NCI-H82 (cell line): Measurements from ENCODE around the gene FAM47E.

Source experiments
- DNase-seq: peaks from one replicate; lab custom pipeline; 2025; lab: John Stamatoyannopoulos, UW

FAM47E gene, protein sequence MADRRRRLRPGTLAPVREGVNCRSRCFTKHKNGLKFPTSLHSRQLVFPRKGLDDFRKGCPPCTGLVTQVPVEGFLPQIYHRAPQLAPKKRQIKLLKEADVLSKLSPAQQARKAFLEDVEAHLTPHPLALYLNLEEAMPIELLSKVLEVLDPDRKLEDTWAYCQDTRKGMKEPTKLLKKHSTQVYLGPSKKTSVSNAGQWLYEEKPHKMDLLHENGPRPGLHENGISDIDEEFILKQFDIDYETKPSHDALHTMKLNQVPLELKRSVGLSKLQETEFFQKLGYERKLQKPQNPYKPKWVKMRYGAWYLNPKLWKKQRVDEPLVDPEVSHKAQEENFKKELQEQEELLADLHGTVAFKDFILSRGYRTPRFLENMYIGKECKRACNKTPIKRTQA

DNA sequence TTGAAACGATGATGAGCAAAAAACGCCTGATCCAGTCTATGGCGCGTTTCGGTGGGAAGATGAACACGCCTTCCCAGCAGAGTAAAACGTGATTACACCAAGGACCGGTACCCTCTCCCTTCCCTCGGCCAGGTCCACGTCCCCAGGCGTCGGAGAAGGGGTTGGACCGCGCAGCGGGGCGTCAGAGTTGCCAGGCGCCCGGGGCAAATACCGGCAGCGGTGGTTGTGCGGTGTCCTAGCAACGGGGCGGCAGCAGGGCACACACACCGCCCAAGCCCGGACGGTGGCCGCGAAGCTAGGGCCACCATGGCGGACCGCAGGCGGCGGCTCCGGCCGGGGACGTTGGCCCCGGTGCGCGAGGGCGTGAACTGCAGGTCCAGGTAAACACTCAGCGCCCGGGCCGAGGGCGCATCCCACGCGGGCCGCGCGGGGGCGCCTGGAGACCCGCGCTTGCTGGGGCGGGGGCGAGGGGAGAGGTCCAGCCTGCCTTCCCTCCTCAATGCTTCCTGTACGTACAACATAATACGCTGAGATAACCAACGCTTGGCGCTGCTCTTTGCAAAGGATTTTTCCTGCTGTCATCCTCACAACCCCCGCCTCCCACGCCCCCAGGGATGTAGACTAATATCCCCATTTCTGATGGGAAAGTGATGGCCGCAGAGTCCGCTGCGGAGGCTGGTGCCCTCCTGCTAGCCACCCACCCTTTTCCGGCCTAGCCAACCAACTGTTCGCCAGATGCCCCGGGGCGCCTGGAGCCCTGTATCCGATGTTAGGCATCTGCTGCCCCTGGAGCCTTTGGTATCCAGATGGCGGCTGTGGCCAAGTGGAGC lies at the start of gene FAM47E:
Gene FAM47E, plus strand, starts transcription at position 281 of the 830 bp plus-strand sequence. Its CDS starts 26 bp downstream, at position 307.
- peak; percentile 69 for DNase-seq

DNA sequence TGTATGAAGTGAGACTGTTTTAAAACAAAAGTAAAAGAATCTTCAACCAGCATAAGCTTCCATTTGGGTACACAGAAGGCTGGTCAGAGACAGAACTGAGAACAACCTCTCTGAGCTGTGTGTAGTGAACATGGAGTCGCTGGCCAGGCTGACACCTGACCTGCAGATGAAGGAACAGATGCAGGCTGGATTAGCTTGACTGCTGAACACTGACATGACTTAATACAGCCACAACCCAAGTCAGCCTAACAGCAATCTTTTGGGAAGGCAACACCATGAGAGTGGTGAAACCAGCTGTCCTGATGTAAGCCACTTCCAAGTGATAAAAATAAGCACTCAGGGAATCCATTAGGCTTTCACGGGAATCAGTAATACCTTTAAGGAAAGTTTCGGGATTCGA lies 48.0 kb upstream of the FAM47E start:
- DNase-seq: peak; percentile 97

DNA sequence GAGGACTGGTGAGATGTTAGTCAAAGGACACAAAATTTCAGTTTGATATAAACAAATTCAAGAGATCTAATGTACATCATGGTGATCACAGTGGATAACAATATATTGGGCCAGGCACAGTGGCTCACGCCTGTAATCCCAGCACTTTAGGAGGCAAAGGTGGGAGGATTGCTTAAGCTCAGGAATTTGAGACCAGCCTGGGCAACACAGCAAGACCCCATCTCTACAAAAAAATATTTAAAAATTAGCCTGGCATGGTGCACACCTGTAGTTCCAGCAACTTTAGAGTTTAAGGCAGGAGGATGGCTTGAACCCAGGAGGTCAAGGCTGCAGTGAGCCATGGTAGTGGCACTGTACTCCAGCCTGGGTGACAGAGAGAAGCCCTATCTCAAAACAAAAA lies 46.6 kb upstream of the FAM47E start:
- DNase-seq: no peak

DNA sequence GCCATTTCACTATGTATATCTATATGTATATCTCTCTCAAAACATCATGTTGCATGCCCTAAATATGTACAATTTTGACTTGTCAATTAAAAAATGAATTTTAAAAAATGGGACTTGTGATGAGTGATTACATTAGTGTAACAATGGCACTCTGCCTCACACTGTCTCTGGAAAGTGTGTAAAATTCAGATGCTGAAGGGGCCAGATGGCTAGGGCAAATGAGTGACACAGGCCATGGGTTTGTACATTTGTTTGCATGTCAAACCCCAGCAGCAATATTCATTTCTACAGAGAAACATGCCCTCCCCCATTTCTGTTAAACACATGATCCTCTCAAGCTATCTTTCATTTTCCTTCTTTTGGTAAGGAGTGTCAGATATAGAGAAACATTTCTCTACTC lies 46.0 kb upstream of the FAM47E start:
- peak; percentile 48 for DNase-seq

DNA sequence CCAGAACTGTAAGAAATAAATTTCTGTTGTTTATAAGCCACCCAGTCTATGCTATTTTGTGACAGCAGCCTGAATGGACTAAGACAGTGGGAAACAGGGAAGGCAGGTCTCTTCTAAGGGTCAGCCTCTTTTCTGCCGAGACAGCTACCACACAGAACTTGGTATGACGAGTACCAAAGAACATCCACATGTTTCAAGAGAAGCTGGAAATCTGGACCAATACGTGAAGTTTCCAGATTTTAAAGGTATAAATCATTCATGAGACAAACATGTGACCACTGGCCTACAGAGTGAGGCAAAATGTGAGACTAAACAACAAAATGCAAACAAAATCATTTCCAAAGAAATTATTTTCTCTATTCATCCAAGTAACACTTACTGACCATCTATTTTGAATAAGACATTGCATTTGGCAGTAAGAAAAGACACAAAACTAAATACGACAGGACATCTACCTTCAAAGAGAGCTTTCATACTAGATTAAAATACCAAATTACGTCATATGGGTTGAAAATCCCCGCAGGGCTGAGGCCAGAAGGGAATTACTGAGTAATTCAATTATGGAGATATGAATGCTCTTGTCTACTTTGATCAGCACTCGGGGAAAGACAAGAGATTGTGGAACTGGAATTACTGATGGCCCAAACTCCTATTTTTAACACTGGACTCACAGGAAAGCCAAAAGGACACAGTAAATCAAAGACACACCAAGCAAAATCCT lies 45.1 kb upstream of the FAM47E start:
- DNase-seq: peak; percentile 92

DNA sequence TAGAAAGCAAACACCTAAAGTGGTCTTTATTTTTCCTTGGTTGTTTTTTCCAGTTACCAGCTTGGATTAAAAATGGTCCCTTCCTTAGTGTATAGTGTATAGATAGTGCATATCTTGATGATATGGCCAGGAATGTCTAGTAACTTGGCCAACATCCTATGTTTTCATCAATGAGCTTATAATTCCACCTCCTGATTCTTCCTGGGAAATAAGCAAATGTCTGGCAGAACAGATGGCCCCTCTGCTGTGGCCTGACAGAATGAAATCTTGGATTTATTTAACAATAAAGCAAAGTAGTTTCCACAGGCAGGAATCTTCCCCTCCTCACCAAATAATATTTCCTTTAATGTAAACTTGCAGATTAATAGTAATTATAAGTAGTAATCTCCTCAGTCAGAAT lies 44.0 kb upstream of the FAM47E start:
- peak; percentile 70 for DNase-seq

DNA sequence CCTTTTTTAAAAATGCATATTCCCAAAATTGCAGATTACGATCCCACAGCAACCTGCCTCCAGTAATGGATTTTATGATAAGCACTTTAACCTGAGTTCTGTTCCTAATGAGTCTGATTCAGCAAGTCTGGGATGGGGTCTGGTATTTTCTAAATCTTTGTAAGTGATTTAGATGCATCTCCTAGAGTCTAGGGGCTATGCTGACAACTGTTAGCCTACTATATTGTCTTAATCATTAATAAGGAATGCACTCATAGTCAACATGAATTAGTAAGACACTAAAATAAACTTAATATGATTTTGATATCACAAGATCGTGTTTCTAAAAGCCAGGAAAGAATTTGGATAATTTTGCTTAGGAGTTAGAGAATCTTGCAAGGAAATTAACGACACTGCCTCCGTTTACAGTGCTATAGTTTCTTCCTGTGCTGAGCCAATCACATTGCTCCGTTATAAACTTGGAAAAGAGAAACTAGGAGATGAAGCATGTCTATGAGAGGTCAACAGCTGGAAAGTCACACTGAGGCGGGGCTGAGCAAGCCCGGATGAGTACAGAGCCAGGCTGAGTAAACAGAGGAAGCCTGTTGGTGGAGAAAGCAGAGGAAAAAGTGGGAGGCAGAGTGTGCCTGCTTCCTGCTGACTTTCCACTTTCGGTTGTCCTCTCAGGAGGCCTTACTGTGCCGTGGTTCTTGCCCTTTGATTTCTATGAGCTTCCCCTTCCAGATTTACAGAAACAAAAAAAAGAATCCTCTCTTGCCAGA lies 43.3 kb upstream of the FAM47E start:
- peak; percentile 70 for DNase-seq

DNA sequence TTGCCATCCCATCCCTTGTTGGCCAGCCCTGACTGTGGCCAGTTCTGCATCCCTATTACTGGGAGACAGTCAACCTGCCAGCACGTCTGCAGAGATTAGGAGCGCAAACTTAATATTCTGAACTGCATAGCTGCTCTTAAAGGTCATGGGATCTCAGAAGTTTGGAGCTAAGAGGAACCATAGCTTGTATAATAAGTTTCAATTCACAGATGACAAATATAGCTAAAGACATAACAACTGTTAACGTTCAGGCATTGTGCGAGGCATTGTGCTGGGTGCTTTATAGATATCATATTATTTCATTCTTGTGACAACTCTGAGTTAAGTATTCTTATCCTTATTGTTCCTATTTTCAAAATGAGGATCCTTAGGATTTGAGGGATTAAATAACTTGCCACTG lies 41.6 kb upstream of the FAM47E start:
- DNase-seq: peak; percentile 8

DNA sequence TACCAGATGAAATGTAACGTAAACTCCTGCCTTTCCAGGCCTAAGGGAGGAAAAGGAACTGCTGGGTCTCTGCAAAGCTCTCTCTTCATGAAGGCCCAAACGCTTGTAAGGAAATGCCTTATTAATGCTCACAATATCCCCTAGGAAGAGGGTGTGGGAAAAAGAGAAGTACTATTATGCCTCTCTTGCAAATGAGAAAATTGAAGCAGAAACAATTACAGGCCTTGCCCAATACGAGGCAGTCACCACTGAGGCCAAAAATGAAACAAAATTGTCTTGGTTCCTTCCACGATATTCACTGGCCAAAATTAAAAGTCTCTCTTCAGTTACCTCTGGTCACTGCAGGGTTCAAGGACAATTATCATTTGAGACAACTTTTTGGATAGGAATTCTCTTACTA lies 41.1 kb upstream of the FAM47E start:
- no peak for DNase-seq

DNA sequence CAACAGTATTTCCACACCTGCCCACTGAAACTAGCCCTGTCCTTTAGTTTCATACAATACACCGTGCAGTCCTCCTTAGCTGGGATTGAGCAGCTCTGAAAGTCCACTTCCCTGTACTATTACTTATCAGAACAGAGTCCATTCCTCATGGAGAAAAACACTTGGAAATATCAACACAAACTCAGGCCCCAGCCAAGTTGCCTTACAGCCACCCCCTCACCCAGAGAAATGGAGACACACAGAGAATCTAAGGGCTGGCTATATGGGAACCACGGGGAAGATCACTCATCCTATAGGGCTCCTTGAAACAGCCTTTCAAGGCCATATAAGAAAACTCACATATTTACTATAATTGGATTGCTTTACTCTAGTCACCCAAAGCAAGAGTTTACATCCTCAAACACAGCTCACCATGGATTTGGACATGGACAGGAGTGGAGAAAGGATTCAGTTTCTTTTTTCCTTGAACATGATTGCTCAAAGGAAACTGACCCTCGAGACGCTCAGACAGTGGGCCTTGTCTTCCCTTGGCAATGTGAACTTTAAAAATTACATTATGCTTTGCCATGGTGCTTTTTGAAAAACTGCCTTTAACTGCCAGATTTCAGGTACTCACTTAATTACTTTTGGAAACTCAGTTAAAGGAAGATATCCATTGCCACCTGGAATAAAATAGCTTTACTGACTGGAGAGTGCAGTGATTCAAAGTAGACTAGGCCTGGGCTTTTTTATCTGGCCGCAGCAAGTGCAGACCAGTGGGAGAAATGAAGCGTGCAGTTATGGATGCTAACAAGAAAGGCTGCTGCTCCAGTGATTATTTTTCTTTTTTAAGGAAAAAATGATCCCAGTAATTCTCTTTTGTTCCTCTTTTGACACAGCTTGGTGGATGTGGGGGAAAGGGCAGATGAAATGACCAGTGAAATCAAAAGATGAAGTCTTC lies 39.5 kb upstream of the FAM47E start:
- DNase-seq: peak; percentile 38

DNA sequence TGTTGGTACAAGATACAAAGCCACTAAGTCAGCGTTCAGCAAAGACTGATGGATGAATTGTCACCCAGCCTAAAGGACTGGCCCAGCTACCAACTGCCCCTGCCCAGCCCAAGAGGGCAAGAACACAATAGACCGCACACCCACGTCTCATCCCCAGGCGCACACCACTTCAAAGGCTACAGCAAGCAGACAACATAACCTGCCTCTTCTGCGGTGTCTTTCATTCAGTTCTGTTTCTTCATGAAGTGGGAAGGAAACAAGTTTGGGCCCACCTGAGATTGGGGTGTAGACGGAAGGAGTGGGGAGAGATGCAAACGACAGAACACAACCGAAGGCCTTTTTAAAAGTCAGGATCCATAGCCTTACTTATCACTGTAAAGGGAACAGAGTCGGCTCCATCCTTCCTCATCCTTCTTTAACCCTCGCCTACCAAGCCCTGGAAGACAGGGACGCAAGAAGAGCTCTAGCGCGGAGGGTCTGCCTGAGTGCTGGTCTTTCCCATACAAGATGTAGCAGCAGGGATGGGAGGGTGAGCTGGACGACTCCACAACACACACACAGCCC lies 38.6 kb upstream of the FAM47E start:
- peak; percentile 76 for DNase-seq

DNA sequence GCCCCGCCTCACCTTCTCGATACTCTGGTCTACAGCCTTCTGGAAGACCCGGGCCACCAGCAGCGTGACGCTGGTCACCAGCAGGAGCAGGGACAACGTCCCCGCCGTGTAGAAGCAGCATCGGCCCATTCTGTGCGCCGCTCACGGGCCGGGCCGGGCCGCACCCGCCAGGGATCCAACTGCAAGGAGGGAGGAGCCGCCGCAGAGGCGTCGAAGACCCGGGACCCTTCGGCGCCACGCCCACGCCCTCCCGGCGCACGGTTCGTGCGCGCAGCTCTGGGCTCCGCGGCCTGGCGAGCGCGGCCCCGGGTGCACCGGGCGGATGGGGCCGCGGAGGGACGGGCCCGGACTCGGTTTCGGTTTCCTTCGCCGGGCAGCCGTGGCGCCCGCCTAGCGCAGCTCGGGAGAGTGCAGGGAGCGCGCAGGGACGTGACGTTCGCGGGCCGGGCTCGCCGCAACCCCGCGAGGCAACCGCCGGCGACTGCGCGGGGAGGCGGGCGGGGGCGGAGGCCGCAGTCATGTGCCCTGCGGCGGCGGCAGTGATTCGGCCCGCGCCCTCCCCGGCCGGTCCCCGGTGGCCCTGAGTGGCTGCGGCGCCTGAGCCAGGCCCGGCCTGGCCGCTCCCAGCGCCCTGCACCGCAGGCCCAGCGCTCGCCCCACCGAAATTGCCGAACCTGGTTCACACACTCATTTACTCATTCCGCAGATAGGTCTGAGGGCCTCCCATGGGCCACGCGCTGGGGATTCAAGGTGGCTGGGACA lies 37.9 kb upstream of the FAM47E start, which contains the start of gene SCARB2:
Gene SCARB2, minus strand, starts transcription at position 410 of the 762 bp plus-strand sequence. Its CDS starts 281 bp downstream, at position 129.
- peak; percentile 78 for DNase-seq

DNA sequence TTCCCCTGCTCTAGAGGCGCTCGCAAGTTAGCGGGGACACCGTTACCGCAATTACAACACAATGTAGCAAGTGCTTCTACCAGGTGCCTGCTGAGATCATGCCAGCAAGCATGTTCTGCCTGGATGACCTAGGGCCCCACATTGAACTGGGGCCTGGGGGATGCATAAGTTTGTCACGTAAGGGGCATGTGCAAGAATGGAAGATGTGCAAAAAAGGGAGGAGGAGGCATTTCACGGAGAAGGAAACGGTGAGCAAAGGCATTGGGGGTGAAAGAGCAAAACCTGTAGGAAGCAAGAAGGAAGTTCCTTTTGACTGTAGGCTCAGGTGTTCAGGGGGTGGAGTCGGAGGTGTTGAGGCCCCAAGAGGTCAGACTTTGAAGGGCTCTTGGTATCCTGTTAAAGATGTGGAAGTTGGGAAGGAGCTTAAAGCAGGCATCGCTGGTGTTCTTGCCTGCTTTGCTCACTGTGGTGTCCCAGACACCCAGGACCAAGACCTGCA lies 37.3 kb upstream of the FAM47E start:
- peak; percentile 30 for DNase-seq

DNA sequence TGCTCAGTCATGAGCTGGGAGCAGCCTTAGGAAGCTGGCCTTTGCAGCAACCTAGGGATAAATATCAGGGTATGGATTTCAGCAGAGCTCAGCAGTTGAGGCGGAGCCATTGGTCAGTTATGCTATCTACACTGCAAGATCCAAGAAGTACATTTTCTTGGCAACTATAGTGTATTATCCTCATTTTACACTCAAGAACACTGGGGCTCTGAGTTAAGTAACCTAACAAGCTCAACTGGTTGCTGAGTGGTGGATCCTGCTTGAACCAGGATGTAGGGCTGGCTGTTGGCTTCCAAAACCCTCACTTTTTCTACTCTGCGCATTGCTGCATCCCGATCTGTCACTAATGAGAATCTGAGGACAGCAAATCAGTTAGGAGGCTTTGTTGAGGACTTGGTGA lies 36.4 kb upstream of the FAM47E start:
- DNase-seq: no peak

DNA sequence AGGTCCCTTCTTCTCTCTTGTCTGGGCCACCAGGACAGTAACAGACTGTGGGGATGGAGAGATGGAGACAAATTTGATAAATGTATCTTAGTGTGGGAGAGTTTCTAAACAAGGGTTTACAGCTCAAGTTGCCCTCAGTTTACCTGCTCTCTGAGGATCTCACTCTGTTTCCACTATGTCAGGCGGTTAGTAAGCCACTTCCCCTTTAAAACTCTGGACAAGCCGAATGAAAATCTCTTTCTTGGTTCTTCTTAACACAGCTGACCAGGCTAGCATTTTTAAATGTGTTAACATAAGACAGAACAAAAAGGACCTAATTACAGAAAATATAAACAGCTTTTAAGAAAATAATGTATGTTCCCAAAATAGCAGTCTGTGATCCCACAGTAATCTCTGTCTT lies 35.0 kb upstream of the FAM47E start:
- DNase-seq: no peak

DNA sequence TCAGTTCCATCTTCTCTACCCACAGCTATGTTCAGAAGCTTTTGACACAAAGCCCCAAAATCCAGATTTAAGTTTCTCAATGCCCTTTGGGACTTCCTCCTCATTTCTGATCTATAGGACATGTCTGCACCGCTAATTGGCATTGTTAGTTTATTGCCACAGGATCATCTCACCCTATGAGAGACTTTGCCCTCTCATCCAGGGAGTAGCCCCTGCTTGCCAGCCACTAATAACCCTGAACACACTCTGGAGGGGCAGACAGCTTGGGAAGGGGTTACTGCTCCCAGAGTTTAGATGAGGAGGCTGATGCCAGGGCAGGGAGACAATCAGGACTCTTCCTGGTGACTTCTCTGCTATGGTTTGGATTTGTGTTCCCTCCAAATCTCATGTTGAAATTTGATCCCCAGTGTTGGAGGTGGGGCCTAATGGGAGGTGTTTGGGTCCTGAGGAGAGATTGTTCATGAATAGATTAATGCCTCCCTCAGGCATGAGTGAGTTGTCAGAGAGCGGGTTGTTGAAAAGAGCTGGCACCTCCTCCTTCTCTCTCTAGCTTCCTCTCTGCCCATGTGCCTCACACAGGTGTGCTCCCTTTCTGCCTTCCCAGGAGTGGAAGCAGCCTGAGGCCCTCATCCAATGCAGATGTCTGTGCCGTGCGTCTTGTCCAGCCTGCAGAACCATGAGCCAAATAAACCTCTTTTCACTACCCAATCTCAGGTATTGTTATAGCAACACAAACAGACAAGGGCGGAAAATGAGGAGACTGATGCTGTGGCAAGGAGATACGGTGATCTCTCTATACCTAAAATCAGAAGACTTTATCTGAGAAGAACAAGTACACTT lies 34.3 kb upstream of the FAM47E start:
- peak; percentile 19 for DNase-seq

DNA sequence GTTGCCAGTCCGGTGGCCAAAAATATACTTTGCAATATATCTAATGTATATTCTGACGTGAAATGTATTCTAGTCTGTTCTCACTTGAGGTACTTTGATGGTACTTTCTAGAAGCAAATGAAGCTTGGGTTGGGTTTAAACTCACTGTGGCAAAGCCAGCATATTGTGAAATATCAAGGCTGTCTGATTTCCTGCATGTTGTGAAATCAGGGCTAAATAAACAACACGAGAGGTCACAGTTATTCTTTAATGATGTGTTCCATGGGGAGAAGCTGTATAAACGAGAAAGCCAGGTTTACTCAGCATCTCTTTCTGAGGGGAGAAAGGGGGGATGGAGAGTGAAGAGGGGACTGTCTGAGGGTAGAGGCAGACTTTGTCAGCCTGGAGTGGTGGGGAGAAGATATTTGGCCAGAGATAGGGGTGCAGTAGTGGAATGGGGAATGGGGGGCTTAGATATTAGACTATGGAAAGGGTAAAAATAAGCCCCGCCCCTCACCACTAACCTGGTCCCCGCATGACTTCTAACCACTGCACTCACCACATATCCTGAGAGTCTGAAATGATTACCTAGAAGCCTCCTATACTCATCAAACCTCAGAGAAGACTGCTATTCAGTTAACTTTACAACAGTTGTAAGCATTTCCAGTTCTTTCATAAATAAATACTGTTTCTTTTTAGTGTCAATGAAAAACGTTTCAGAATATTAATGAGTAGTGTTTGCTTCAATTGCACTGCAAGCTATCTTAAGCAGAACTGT lies 32.0 kb upstream of the FAM47E start:
- DNase-seq: no peak
